Osteoblast (primary cell): ENCODE results near the gene ZBED4. TPM values are rescaled to one million over a fixed set of nuclear protein-coding genes. Genes with fewer than 3 reads are reported as not detected.

Source experiments
- DNase-seq: peaks from one replicate; pipeline ENCODE4 v3.0.0; 2011; ENCODE audit warnings: low spot score, mixed read lengths; ENCODE audit not compliant: insufficient read length; ENCODE audit errors: missing footprints
- H2AFZ ChIP-seq: 2 replicates; pipeline ENCODE4 v1.6.0; 2011; ENCODE audit warnings: mild to moderate bottlenecking, low read length
- H3K27ac ChIP-seq: 2 replicates; pipeline ENCODE4 v1.5.1; 2011; ENCODE audit warnings: mild to moderate bottlenecking, low read depth, low read length, moderate library complexity
- H3K27me3 ChIP-seq: 2 replicates; pipeline ENCODE4 v1.6.0; 2012; ENCODE audit warnings: mild to moderate bottlenecking, control low read depth, inconsistent platforms, low read length, moderate library complexity; ENCODE audit not compliant: insufficient read depth
- H3K36me3 ChIP-seq: 2 replicates; pipeline ENCODE4 v1.5.1; 2011; ENCODE audit warnings: mild to moderate bottlenecking, low read length, control low read depth, moderate library complexity; ENCODE audit not compliant: insufficient read depth
- H3K4me1 ChIP-seq: 2 replicates; pipeline ENCODE4 v1.5.1; 2011; ENCODE audit warnings: mild to moderate bottlenecking, low read length, control low read depth, moderate library complexity; ENCODE audit not compliant: insufficient read depth
- H3K4me2 ChIP-seq: 2 replicates; pipeline ENCODE4 v1.6.0; 2011; ENCODE audit warnings: mild to moderate bottlenecking, low read length; ENCODE audit not compliant: insufficient read depth
- H3K4me3 ChIP-seq: fragments of 200-600 bp; sonication (generic); 3 replicates; pipeline ENCODE4 v1.5.1; 2012; ENCODE audit warnings: mild to moderate bottlenecking, low read length, inconsistent platforms; ENCODE audit not compliant: insufficient read depth
- H3K79me2 ChIP-seq: 2 replicates; pipeline ENCODE4 v1.6.0; 2012; ENCODE audit warnings: mild to moderate bottlenecking, low read length, control low read depth, inconsistent platforms; ENCODE audit not compliant: insufficient read depth
- H3K9me3 ChIP-seq: 2 replicates; pipeline ENCODE4 v1.5.1; 2011; ENCODE audit warnings: low read depth, low read length, control low read depth
- H4K20me1 ChIP-seq: 2 replicates; pipeline ENCODE4 v1.6.0; 2012; ENCODE audit warnings: mild to moderate bottlenecking, low read length, control low read depth; ENCODE audit not compliant: insufficient read depth
- total RNA-seq: library from RNA; depleted of rRNA; stranded (reverse); fragments of >200 nt; gene quantifications from 2 replicates; pipeline ENCODE4 v1.2.3, GENCODE V29; 2012
- TF ChIP-seq, protein P1 (sequence below): IDR thresholded peaks from 2 replicates; pipeline ENCODE4 v1.5.1; 2011; ENCODE audit warnings: mild to moderate bottlenecking, low read depth, low read length, moderate library complexity; ENCODE audit errors: extremely low read depth

The ZBED4 gene
- total RNA-seq, 1 donor = 8.3 TPM

- H3K79me2 ChIP-seq = peaks cover 85% of the 10 kb centered on the region
- no peak overlapping the region for H3K4me2 ChIP-seq
- peaks cover 33% of the 10 kb centered on the region for H4K20me1 ChIP-seq
- DNase-seq = no peak
- H3K27me3 ChIP-seq = no peaks in the 10 kb centered on the region
- H2AFZ ChIP-seq = no peak overlapping the region
- no peak overlapping the region for H3K27ac ChIP-seq
- H3K4me3 ChIP-seq = no peak overlapping the region
- H3K4me1 ChIP-seq = peaks cover 3% of the 10 kb centered on the region
- TF ChIP-seq, protein P1, sequence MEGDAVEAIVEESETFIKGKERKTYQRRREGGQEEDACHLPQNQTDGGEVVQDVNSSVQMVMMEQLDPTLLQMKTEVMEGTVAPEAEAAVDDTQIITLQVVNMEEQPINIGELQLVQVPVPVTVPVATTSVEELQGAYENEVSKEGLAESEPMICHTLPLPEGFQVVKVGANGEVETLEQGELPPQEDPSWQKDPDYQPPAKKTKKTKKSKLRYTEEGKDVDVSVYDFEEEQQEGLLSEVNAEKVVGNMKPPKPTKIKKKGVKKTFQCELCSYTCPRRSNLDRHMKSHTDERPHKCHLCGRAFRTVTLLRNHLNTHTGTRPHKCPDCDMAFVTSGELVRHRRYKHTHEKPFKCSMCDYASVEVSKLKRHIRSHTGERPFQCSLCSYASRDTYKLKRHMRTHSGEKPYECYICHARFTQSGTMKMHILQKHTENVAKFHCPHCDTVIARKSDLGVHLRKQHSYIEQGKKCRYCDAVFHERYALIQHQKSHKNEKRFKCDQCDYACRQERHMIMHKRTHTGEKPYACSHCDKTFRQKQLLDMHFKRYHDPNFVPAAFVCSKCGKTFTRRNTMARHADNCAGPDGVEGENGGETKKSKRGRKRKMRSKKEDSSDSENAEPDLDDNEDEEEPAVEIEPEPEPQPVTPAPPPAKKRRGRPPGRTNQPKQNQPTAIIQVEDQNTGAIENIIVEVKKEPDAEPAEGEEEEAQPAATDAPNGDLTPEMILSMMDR = no peak
- H3K9me3 ChIP-seq = no peaks in the 10 kb centered on the region
- H3K36me3 ChIP-seq = no peaks in the 10 kb centered on the region
Measured at GRCh38 chr22:49878206-49878605, 24.6 kb downstream of the ZBED4 start.

DNA sequence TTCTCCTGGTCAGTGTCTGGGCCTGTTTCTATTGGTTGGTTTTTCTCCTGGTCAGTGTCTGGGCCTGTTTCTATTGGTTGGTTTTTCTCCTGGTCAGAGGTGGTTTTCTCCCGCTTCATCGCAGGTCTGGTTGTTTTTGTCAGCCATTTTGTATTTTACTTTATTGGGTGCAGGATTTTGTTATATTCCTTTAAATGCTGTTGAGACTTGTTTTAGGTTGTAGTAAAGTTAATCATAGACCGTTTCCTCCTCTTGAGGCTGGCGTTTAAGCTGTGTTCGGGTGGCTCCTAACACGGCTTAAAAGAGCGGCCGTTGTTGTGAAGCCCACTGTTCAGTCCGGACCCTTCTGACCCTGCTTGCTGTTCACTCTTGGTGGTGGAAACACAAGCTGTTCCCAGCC, 26.2 kb downstream of the ZBED4 start:
- Histone ChIP-seq H3K36me3 (peaks cover 8% of the 10 kb centered on the region), H3K4me3 (no peak overlapping the region), H3K27ac (no peak overlapping the region), H3K4me1 (peaks cover 3% of the 10 kb centered on the region), H3K9me3 (no peaks in the 10 kb centered on the region), H2AFZ (no peak overlapping the region), H3K4me2 (no peak overlapping the region), H4K20me1 (peaks cover 34% of the 10 kb centered on the region), H3K27me3 (no peaks in the 10 kb centered on the region), H3K79me2 (peaks cover 89% of the 10 kb centered on the region)
- no peak for DNase-seq
- TF ChIP-seq, protein P1 = no peak

GRCh38 chr22:49880281-49880680, 26.6 kb downstream of the ZBED4 start:
- Histone ChIP-seq H4K20me1 (peaks cover 36% of the 10 kb centered on the region), H3K4me3 (no peak overlapping the region), H3K36me3 (peaks cover 8% of the 10 kb centered on the region), H3K27ac (no peak overlapping the region), H3K79me2 (peaks cover 90% of the 10 kb centered on the region), H3K4me1 (peaks cover 3% of the 10 kb centered on the region), H3K27me3 (no peaks in the 10 kb centered on the region), H3K4me2 (no peak overlapping the region), H2AFZ (no peak overlapping the region), H3K9me3 (no peaks in the 10 kb centered on the region)
- DNase-seq = no peak
- TF ChIP-seq, protein P1 = no peak

DNA sequence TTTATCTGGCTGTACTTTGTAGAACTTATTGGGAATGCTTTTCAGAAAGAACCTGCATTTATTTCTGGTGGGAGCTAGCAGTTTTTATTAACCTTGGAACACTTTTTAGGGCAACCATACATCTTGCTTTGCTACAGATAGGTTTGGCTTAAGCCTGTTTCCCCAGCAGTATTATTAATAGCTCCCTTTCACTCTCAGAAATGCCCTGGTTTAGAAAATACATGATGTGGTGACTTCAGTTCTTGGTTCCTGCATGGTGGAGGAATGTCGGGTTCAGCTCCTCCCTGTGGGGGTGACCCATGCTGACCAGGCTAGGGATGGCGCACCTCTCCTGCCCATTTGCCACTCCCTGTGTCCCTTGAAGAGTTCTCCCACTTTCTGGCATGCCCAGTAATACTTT, 28.2 kb downstream of the ZBED4 start:
- H3K4me2 ChIP-seq = no peak overlapping the region
- peaks cover 3% of the 10 kb centered on the region for H3K4me1 ChIP-seq
- peaks cover 90% of the 10 kb centered on the region for H3K79me2 ChIP-seq
- no peak overlapping the region for H2AFZ ChIP-seq
- peaks cover 30% of the 10 kb centered on the region for H4K20me1 ChIP-seq
- no peak overlapping the region for H3K27ac ChIP-seq
- no peak for DNase-seq
- no peak overlapping the region for H3K4me3 ChIP-seq
- TF ChIP-seq, protein P1 = no peak
- peaks cover 17% of the 10 kb centered on the region for H3K36me3 ChIP-seq
- H3K27me3 ChIP-seq = no peaks in the 10 kb centered on the region
- H3K9me3 ChIP-seq = no peaks in the 10 kb centered on the region
